Keratinocyte (primary cell): Measurements from ENCODE around the gene PSMA4. TPM values are rescaled to one million over a fixed set of nuclear protein-coding genes. Genes with fewer than 3 reads are reported as not detected.

ENCODE experiments used
- DNase-seq: peaks from one replicate; pipeline ENCODE4 v3.0.0-alpha.2; 2011; ENCODE audit warnings: low read depth, missing footprints, low spot score
- FAIRE-seq: peaks from 2 replicates; lab custom pipeline; 2011; peaks lifted over from hg19 to GRCh38; lab: Jason Lieb, UNC
- H2AFZ ChIP-seq: 2 replicates; pipeline ENCODE4 v1.6.0; 2012; ENCODE audit warnings: low read length, control low read depth, inconsistent platforms; ENCODE audit not compliant: control insufficient read depth
- H3K27ac ChIP-seq: 2 replicates; pipeline ENCODE4 v1.5.1; 2011; ENCODE audit warnings: low read length; ENCODE audit not compliant: control insufficient read depth, insufficient read depth
- H3K27me3 ChIP-seq: 3 replicates; pipeline ENCODE4 v1.6.0; 2011; ENCODE audit warnings: low read length; ENCODE audit not compliant: control insufficient read depth, insufficient read depth; ENCODE audit errors: extremely low read depth
- H3K36me3 ChIP-seq, 2 experiments: 2 replicates in 1 of 2; 3 replicates in 1 of 2; pipeline ENCODE4 v1.5.1; 2011; ENCODE audit warnings: low read length in 2 of 2, mild to moderate bottlenecking in 1 of 2; ENCODE audit not compliant: control insufficient read depth in 2 of 2, insufficient read depth in 2 of 2; ENCODE audit errors: extremely low read depth in 1 of 2
- H3K4me1 ChIP-seq: 3 replicates; pipeline ENCODE4 v1.5.1; 2011; ENCODE audit warnings: low read length; ENCODE audit not compliant: control insufficient read depth, insufficient read depth; ENCODE audit errors: extremely low read depth
- H3K4me2 ChIP-seq: 3 replicates; pipeline ENCODE4 v1.6.0; 2011; ENCODE audit warnings: low read depth, low read length; ENCODE audit not compliant: control insufficient read depth, insufficient read depth; ENCODE audit errors: extremely low read depth
- H3K4me3 ChIP-seq, 3 experiments: fragments of 200-600 bp in 1 of 3; sonication (generic) in 1 of 3; 2 replicates in 2 of 3; 3 replicates in 1 of 3; pipeline ENCODE4 v1.5.1; 2011 to 2016; ENCODE audit warnings: low read length in 3 of 3, mild to moderate bottlenecking in 3 of 3, control low read depth in 2 of 3, inconsistent platforms in 1 of 3, low read depth in 1 of 3, mixed read lengths in 1 of 3, mixed run types in 1 of 3, moderate library complexity in 1 of 3; ENCODE audit not compliant: control insufficient read depth in 2 of 3, insufficient read depth in 2 of 3; ENCODE audit errors: extremely low read depth in 1 of 3
- H3K79me2 ChIP-seq: 2 replicates; pipeline ENCODE4 v1.6.0; 2012; ENCODE audit warnings: low read length; ENCODE audit not compliant: control insufficient read depth, insufficient read depth
- H3K9ac ChIP-seq: 3 replicates; pipeline ENCODE4 v1.6.0; 2011; ENCODE audit warnings: low read length; ENCODE audit not compliant: control insufficient read depth, insufficient read depth; ENCODE audit errors: extremely low read depth
- H3K9me1 ChIP-seq: 3 replicates; pipeline ENCODE4 v1.6.0; 2011; ENCODE audit warnings: low read length; ENCODE audit not compliant: control insufficient read depth, insufficient read depth; ENCODE audit errors: extremely low read depth
- H3K9me3 ChIP-seq: 2 replicates; pipeline ENCODE4 v1.5.1; 2012; ENCODE audit warnings: low read depth, low read length; ENCODE audit not compliant: control insufficient read depth
- H4K20me1 ChIP-seq: 3 replicates; pipeline ENCODE4 v1.6.0; 2011; ENCODE audit warnings: low read length; ENCODE audit not compliant: control insufficient read depth, insufficient read depth; ENCODE audit errors: extremely low read depth
- CTCF ChIP-seq, 3 experiments: IDR thresholded peaks in 1 of 3; conservative IDR thresholded peaks in 1 of 3; optimal IDR thresholded peaks in 1 of 3; 2 replicates in 2 of 3; 3 replicates in 1 of 3; pipeline versions ENCODE3 to v1.5.1; 2011; ENCODE audit warnings: low read length in 3 of 3, mild to moderate bottlenecking in 3 of 3, moderate library complexity in 2 of 3, control low read depth in 1 of 3, inconsistent platforms in 1 of 3; ENCODE audit not compliant: insufficient read depth in 2 of 3; ENCODE audit errors: extremely low read depth in 1 of 3
- EZH2 ChIP-seq: IDR thresholded peaks from one replicate; pipeline ENCODE4 v1.6.1; 2012; ENCODE audit warnings: inconsistent platforms, mild to moderate bottlenecking, low read length, moderate library complexity
- dilution Hi-C: fragments of 300-500 bp; cut with MboI; formaldehyde crosslinking; loops from one replicate; pipeline ENCODE4 v1.7.0; 2020; ENCODE audit warnings: low sequenced_read_pairs; ENCODE audit not compliant: extremely low pct_ligation_motif_present
- polyA plus RNA-seq, 5 experiments: library from polyadenylated mRNA; depleted of rRNA in 3 of 5; stranded (reverse) in 3 of 5; stranded (forward) in 1 of 5; unstranded in 1 of 5; fragments of >200 nt; gene quantifications; 1 replicate in 1 of 5; 2 replicates in 3 of 5; 3 replicates in 1 of 5; pipeline versions ENCODE4 v1.2.1 to v1.2.3, GENCODE V29; 2011 to 2012; ENCODE audit warnings: missing spikeins in 2 of 5, low read depth in 1 of 5, low replicate concordance in 1 of 5

The PSMA4 gene
- polyA plus RNA-seq, 1 donor (not counting 4 experiments of a cell fraction or from before 2014, with no cell fraction given), result 432 TPM

DNA sequence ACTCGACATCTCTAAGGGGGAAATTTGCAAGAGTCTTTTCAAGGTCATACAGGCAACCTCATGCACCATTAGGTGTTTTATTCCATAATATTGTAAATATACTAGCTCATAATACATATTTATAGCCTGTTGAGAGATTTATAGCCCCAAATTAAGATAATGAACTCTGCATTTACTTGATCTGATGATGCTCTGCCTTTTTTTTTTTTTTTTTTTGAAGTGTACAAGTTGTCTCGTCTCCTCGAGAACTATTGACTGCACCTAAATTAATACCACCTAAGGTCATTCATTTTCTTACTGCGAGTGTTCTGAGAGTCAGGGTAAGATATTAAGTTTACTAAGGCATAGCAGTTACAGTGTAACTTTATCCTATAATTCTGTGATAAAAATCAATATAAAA lies 31.1 kb downstream of the PSMA4 start:
- H4K20me1 ChIP-seq, result no peaks in the 10 kb centered on the region
- TF ChIP-seq CTCF (optimal IDR thresholded peaks at IDR 0.05 in 1 of 3, IDR thresholded peaks at IDR 0.05 in 1 of 3, conservative IDR thresholded peaks at IDR 0.05 in 1 of 3; ENCODE audit: extremely low read depth in 1 of 3, insufficient read depth in 2 of 3, low read length in 3 of 3), result no peak
- TF ChIP-seq EZH2, result no peak
- H3K27me3 ChIP-seq, result no peaks in the 10 kb centered on the region
- H3K36me3 ChIP-seq, result no peaks in the 10 kb centered on the region
- H3K79me2 ChIP-seq, result peaks cover 4% of the 10 kb centered on the region
- no peak overlapping the region for H3K27ac ChIP-seq
- dilution Hi-C loops, result no loop called here
- H3K4me2 ChIP-seq, result no peak overlapping the region
- H3K9me3 ChIP-seq, result no peaks in the 10 kb centered on the region
- no peak overlapping the region for H3K9ac ChIP-seq
- FAIRE-seq (no peak), DNase-seq (no peak)
- H3K4me3 ChIP-seq, result no peak overlapping the region
- peaks cover 4% of the 10 kb centered on the region for H3K4me1 ChIP-seq
- no peak overlapping the region for H2AFZ ChIP-seq
- no peaks in the 10 kb centered on the region for H3K9me1 ChIP-seq

- Histone ChIP-seq H2AFZ (no peak overlapping the region), H3K36me3 (no peaks in the 10 kb centered on the region), H3K9me3 (no peaks in the 10 kb centered on the region), H3K4me2 (no peak overlapping the region), H3K27ac (no peak overlapping the region), H3K4me1 (no peaks in the 10 kb centered on the region), H3K4me3 (no peak overlapping the region), H3K9ac (no peak overlapping the region), H4K20me1 (no peaks in the 10 kb centered on the region), H3K9me1 (no peaks in the 10 kb centered on the region), H3K27me3 (no peaks in the 10 kb centered on the region), H3K79me2 (no peaks in the 10 kb centered on the region)
- no peak for FAIRE-seq
- DNase-seq, result no peak
- no peak for TF ChIP-seq CTCF (optimal IDR thresholded peaks at IDR 0.05 in 1 of 3, IDR thresholded peaks at IDR 0.05 in 1 of 3, conservative IDR thresholded peaks at IDR 0.05 in 1 of 3; ENCODE audit: extremely low read depth in 1 of 3, insufficient read depth in 2 of 3, low read length in 3 of 3)
- no peak for TF ChIP-seq EZH2
- dilution Hi-C loops, result no loop called here
Observed at GRCh38 chr15:78573416-78573815, 33.2 kb downstream of the PSMA4 start.
